ENCODE measurements around the gene FURIN.

DNA sequence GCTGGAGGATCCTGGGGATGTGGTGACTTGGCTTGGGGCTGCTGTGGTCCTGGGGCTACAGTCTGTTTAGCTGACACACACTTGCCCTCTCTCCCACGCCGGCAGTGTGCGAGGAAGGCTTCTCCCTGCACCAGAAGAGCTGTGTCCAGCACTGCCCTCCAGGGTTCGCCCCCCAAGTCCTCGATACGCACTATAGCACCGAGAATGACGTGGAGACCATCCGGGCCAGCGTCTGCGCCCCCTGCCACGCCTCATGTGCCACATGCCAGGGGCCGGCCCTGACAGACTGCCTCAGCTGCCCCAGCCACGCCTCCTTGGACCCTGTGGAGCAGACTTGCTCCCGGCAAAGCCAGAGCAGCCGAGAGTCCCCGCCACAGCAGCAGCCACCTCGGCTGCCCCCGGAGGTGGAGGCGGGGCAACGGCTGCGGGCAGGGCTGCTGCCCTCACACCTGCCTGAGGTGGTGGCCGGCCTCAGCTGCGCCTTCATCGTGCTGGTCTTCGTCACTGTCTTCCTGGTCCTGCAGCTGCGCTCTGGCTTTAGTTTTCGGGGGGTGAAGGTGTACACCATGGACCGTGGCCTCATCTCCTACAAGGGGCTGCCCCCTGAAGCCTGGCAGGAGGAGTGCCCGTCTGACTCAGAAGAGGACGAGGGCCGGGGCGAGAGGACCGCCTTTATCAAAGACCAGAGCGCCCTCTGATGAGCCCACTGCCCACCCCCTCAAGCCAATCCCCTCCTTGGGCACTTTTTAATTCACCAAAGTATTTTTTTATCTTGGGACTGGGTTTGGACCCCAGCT, 13.0 kb downstream of the FURIN start:
- no peak for TF ChIP-seq POLR2A (IDR thresholded peaks at IDR 0.05)
- TF ChIP-seq, protein P1, sequence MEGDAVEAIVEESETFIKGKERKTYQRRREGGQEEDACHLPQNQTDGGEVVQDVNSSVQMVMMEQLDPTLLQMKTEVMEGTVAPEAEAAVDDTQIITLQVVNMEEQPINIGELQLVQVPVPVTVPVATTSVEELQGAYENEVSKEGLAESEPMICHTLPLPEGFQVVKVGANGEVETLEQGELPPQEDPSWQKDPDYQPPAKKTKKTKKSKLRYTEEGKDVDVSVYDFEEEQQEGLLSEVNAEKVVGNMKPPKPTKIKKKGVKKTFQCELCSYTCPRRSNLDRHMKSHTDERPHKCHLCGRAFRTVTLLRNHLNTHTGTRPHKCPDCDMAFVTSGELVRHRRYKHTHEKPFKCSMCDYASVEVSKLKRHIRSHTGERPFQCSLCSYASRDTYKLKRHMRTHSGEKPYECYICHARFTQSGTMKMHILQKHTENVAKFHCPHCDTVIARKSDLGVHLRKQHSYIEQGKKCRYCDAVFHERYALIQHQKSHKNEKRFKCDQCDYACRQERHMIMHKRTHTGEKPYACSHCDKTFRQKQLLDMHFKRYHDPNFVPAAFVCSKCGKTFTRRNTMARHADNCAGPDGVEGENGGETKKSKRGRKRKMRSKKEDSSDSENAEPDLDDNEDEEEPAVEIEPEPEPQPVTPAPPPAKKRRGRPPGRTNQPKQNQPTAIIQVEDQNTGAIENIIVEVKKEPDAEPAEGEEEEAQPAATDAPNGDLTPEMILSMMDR (IDR thresholded peaks at IDR 0.05), result no peak
